ENCODE measurements around the gene KCNS1.

KCNS1 gene

DNA sequence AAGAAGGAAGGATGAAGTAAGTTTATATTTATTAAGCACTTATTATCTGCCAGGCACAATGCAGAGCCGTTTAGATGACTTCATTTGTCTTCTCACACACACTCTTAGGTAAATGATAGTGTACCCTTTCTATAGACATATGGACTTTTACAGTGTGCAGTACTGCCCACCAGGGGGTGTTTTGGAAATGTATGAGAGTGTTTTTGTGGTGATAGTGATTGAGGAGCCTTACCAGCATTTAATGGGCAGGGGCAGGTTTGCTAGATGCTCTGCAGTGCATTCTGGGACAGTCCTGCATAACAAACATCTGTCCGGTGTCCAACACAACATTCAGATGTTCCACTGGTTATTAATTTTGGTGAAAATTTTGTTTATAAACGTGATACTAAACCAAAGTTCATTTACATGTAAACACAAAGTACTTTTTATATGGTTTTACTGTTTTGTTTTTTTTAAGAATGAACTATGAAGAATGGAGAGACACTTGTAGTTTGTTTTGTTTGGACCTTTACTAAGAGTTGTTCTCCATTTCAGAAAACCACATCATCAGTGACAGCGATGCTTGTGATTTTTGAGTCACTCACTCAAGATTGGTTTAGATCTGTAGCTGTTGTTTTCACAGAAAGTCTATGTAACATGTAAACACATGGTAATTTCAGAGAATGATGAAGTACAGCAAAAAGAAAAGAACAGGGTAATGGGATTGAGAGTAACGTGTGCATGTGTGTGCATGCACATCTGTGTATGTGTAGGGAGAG lies 19.9 kb downstream of the KCNS1 start:
- DNase-seq (ENCODE audit: extremely low spot score): peak; percentile 27

GRCh38 chr20:45077559-45077958 lies 23.4 kb downstream of the KCNS1 start:
- ChIA-PET POLR2A (no interaction called here), CTCF (interaction anchor here (3.4 kb wide), 1 partner anchor 18 kb away, joined by 10 read pairs; no protein-coding TSS in a partner anchor)
- DNase-seq (ENCODE audit: extremely low spot score): no peak
- no peak for TF ChIP-seq FOXA1 (IDR thresholded peaks at IDR 0.05)
- no peak for TF ChIP-seq HDGF (IDR thresholded peaks at IDR 0.05; ENCODE audit: borderline replicate concordance)
- TF ChIP-seq, protein P1, sequence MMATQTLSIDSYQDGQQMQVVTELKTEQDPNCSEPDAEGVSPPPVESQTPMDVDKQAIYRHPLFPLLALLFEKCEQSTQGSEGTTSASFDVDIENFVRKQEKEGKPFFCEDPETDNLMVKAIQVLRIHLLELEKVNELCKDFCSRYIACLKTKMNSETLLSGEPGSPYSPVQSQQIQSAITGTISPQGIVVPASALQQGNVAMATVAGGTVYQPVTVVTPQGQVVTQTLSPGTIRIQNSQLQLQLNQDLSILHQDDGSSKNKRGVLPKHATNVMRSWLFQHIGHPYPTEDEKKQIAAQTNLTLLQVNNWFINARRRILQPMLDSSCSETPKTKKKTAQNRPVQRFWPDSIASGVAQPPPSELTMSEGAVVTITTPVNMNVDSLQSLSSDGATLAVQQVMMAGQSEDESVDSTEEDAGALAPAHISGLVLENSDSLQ (IDR thresholded peaks at IDR 0.05): no peak
- TF ChIP-seq SP1 (IDR thresholded peaks at IDR 0.05): no peak
- no peak for TF ChIP-seq CTBP1 (IDR thresholded peaks at IDR 0.05; ENCODE audit: borderline replicate concordance)
- no peak for TF ChIP-seq L3MBTL2 (conservative IDR thresholded peaks at IDR 0.05)
- no peak for TF ChIP-seq TARDBP (IDR thresholded peaks at IDR 0.05)
- no peak for TF ChIP-seq ZNF384 (IDR thresholded peaks at IDR 0.05)
- no peak for TF ChIP-seq ARNT (IDR thresholded peaks at IDR 0.05)

More for the DNA sequence above, 19.9 kb downstream of the KCNS1 start:
- ChIA-PET POLR2A (no interaction called here), CTCF (interaction anchor here (0.8 kb wide), 1 partner anchor 210 kb away, joined by 4 read pairs; no protein-coding TSS in a partner anchor)
- TF ChIP-seq LEF1 (IDR thresholded peaks at IDR 0.05; ENCODE audit: borderline replicate concordance): no peak
- no peak for TF ChIP-seq TARDBP (IDR thresholded peaks at IDR 0.05)
- TF ChIP-seq, protein P1 (IDR thresholded peaks at IDR 0.05): no peak
- no peak for TF ChIP-seq L3MBTL2 (conservative IDR thresholded peaks at IDR 0.05)

GRCh38 chr20:45073221-45073620 lies 27.7 kb downstream of the KCNS1 start:
- ChIA-PET CTCF (no interaction called here), POLR2A (no interaction called here)
- TF ChIP-seq FOXM1 (IDR thresholded peaks at IDR 0.05; ENCODE audit: borderline replicate concordance) (no peak), SP1 (IDR thresholded peaks at IDR 0.05) (no peak), FOXK2 (IDR thresholded peaks at IDR 0.05) (no peak), CTBP1 (IDR thresholded peaks at IDR 0.05; ENCODE audit: borderline replicate concordance) (no peak), ARNT (IDR thresholded peaks at IDR 0.05) (no peak), HDGF (IDR thresholded peaks at IDR 0.05; ENCODE audit: borderline replicate concordance) (no peak), L3MBTL2 (conservative IDR thresholded peaks at IDR 0.05) (no peak), SUZ12 (IDR thresholded peaks at IDR 0.05) (no peak), BHLHE40 (IDR thresholded peaks at IDR 0.05; ENCODE audit: borderline replicate concordance) (no peak), ZNF384 (IDR thresholded peaks at IDR 0.05) (no peak), ELF4 (IDR thresholded peaks at IDR 0.05) (no peak), TARDBP (IDR thresholded peaks at IDR 0.05) (no peak), LEF1 (IDR thresholded peaks at IDR 0.05; ENCODE audit: borderline replicate concordance) (no peak), NFRKB (IDR thresholded peaks at IDR 0.05) (no peak)
- no peak for DNase-seq (ENCODE audit: extremely low spot score)

- ChIA-PET CTCF (interaction anchor here (0.8 to 2.7 kb wide), 4 partner anchors 22 to 41 kb away, joined by 3 to 12 read pairs (median 6); no protein-coding TSS in a partner anchor), POLR2A (no interaction called here)
- DNase-seq (ENCODE audit: extremely low spot score): no peak
- TF ChIP-seq NFRKB (IDR thresholded peaks at IDR 0.05) (no peak), HDGF (IDR thresholded peaks at IDR 0.05; ENCODE audit: borderline replicate concordance) (no peak), TARDBP (IDR thresholded peaks at IDR 0.05) (no peak), FOXM1 (IDR thresholded peaks at IDR 0.05; ENCODE audit: borderline replicate concordance) (no peak), CTBP1 (IDR thresholded peaks at IDR 0.05; ENCODE audit: borderline replicate concordance) (no peak), ELF4 (IDR thresholded peaks at IDR 0.05) (no peak), ZNF384 (IDR thresholded peaks at IDR 0.05) (no peak), L3MBTL2 (conservative IDR thresholded peaks at IDR 0.05) (no peak), BHLHE40 (IDR thresholded peaks at IDR 0.05; ENCODE audit: borderline replicate concordance) (no peak), FOXA1 (IDR thresholded peaks at IDR 0.05) (no peak)
Observed at GRCh38 chr20:45072066-45072465, 28.9 kb downstream of the KCNS1 start.

- POLR2A ChIA-PET: interaction anchor here (0.5 to 0.6 kb wide), 2 partner anchors 29 to 36 kb away, joined by 3 read pairs; no protein-coding TSS in a partner anchor
- DNase-seq (ENCODE audit: extremely low spot score): peak; percentile 38
- TF ChIP-seq, protein P1 (IDR thresholded peaks at IDR 0.05): no peak
- TF ChIP-seq HDGF (IDR thresholded peaks at IDR 0.05; ENCODE audit: borderline replicate concordance) (no peak), FOXA1 (IDR thresholded peaks at IDR 0.05) (no peak), ZNF384 (IDR thresholded peaks at IDR 0.05) (no peak), BHLHE40 (IDR thresholded peaks at IDR 0.05; ENCODE audit: borderline replicate concordance) (no peak), ELF4 (IDR thresholded peaks at IDR 0.05) (no peak), FOXK2 (IDR thresholded peaks at IDR 0.05) (no peak), NFRKB (IDR thresholded peaks at IDR 0.05) (no peak), CTBP1 (IDR thresholded peaks at IDR 0.05; ENCODE audit: borderline replicate concordance) (no peak)
- CTCF ChIA-PET: interaction anchor here (0.8 to 2.7 kb wide), 4 partner anchors 23 to 42 kb away, joined by 3 to 12 read pairs (median 6); no protein-coding TSS in a partner anchor
Observed at GRCh38 chr20:45070932-45071632, 29.8 kb downstream of the KCNS1 start.

- DNase-seq (ENCODE audit: extremely low spot score): no peak
- ChIA-PET POLR2A (no interaction called here), CTCF (no interaction called here)
- TF ChIP-seq ZNF384 (IDR thresholded peaks at IDR 0.05) (no peak), FOXM1 (IDR thresholded peaks at IDR 0.05; ENCODE audit: borderline replicate concordance) (no peak), ARNT (IDR thresholded peaks at IDR 0.05) (no peak), L3MBTL2 (conservative IDR thresholded peaks at IDR 0.05) (no peak), FOXK2 (IDR thresholded peaks at IDR 0.05) (no peak), SP1 (IDR thresholded peaks at IDR 0.05) (no peak), FOXA1 (IDR thresholded peaks at IDR 0.05) (no peak), TARDBP (IDR thresholded peaks at IDR 0.05) (no peak), LEF1 (IDR thresholded peaks at IDR 0.05; ENCODE audit: borderline replicate concordance) (no peak), NFRKB (IDR thresholded peaks at IDR 0.05) (no peak), BHLHE40 (IDR thresholded peaks at IDR 0.05; ENCODE audit: borderline replicate concordance) (no peak), SUZ12 (IDR thresholded peaks at IDR 0.05) (no peak), CTBP1 (IDR thresholded peaks at IDR 0.05; ENCODE audit: borderline replicate concordance) (no peak), ELF4 (IDR thresholded peaks at IDR 0.05) (no peak), HDGF (IDR thresholded peaks at IDR 0.05; ENCODE audit: borderline replicate concordance) (no peak)
- TF ChIP-seq, protein P1 (IDR thresholded peaks at IDR 0.05): no peak
Observed at GRCh38 chr20:45069261-45069660, 31.7 kb downstream of the KCNS1 start.

All from HEK293T (cell line).